B cell (primary cell): ENCODE results near the gene ADAM11. TPM values are rescaled to one million over a fixed set of nuclear protein-coding genes. Genes with fewer than 3 reads are reported as not detected.

Source experiments
- ATAC-seq: fragments of 200-7000 bp; cut with Tn5 transposase; one replicate; pipeline ENCODE4 v1.10.0; 2021; ENCODE audit warnings: low read depth, mild to moderate bottlenecking, moderate number of reproducible peaks, moderate library complexity
- CTCF ChIA-PET: fragments of 350-600 bp; sonication (Branson Sonifier 250); formaldehyde crosslinking; loops from one replicate; lab custom pipeline; 2021; ENCODE audit warnings: antibody characterized with exemption, inconsistent platforms; lab: Charles Lee
- POLR2A ChIA-PET: fragments of 350-600 bp; sonication (Branson Sonifier 250); formaldehyde crosslinking; loops from one replicate; lab custom pipeline; 2021; ENCODE audit warnings: antibody characterized with exemption; lab: Charles Lee
- DNase-seq: peaks from one replicate; pipeline ENCODE4 v3.0.0; 2013
- H2AFZ ChIP-seq: 2 replicates; pipeline ENCODE4 v1.6.1; 2012; ENCODE audit warnings: mild to moderate bottlenecking, low read depth, low read length; ENCODE audit not compliant: insufficient read depth, poor library complexity, severe bottlenecking
- H3K27ac ChIP-seq, 2 donors: 1 replicate in 1 of 2; 2 replicates in 1 of 2; pipeline ENCODE4 v1.5.1; 2012 to 2013; ENCODE audit warnings: low read length in 2 of 2, mild to moderate bottlenecking in 2 of 2, moderate library complexity in 1 of 2
- H3K27me3 ChIP-seq, 4 experiments: fragments of 200-600 bp in 1 of 4; sonication (generic) in 1 of 4; replicated peaks in 1 of 4; 1 replicate in 2 of 4; 2 replicates in 2 of 4; pipeline versions ENCODE4 v1.6.1 to v1.7.0; 2013 to 2016; ENCODE audit warnings: low read length in 3 of 4, mild to moderate bottlenecking in 2 of 4, mixed read lengths in 1 of 4, moderate library complexity in 1 of 4; ENCODE audit not compliant: insufficient read depth in 4 of 4, control insufficient read depth in 3 of 4; ENCODE audit errors: control extremely low read depth in 1 of 4
- H3K36me3 ChIP-seq, 2 experiments: replicated peaks in 1 of 2; 1 replicate in 1 of 2; 2 replicates in 1 of 2; pipeline versions ENCODE4 v1.6.1 to v1.7.1; 2013; ENCODE audit warnings: low read length in 1 of 2; ENCODE audit not compliant: insufficient read depth in 2 of 2, control insufficient read depth in 1 of 2; ENCODE audit errors: control extremely low read depth in 1 of 2, extremely low read depth in 1 of 2
- H3K4me1 ChIP-seq, 2 donors: fragments of 200-600 bp in 1 of 2; sonication (generic) in 1 of 2; 1 replicate in 1 of 2; 2 replicates in 1 of 2; pipeline versions ENCODE4 v1.5.1 to v1.6.1; 2013 to 2017; ENCODE audit warnings: low read length in 2 of 2; ENCODE audit not compliant: control insufficient read depth in 2 of 2, insufficient read depth in 2 of 2
- H3K4me2 ChIP-seq: replicated peaks from 2 replicates; pipeline ENCODE3; 2012; ENCODE audit warnings: mild to moderate bottlenecking, low read depth, low read length; ENCODE audit not compliant: poor library complexity, severe bottlenecking
- H3K4me3 ChIP-seq, 5 experiments: fragments of 200-600 bp in 1 of 5; sonication (generic) in 1 of 5; 1 replicate in 3 of 5; 2 replicates in 2 of 5; pipeline versions ENCODE4 v1.5.1 to v1.7.0; 2011 to 2016; ENCODE audit warnings: low read length in 4 of 5, mild to moderate bottlenecking in 4 of 5, low read depth in 2 of 5, control low read depth in 1 of 5, moderate library complexity in 1 of 5; ENCODE audit not compliant: insufficient read depth in 1 of 5; ENCODE audit errors: control extremely low read depth in 1 of 5, extremely low read depth in 1 of 5
- H3K79me2 ChIP-seq: fragments of 200-600 bp; sonication (generic); one replicate; pipeline ENCODE4 v1.6.0; 2016; ENCODE audit warnings: low read length; ENCODE audit not compliant: control insufficient read depth, insufficient read depth
- H3K9ac ChIP-seq: fragments of 200-600 bp; sonication (generic); 2 replicates; pipeline ENCODE4 v1.6.1; 2017; ENCODE audit warnings: mild to moderate bottlenecking, low read length, moderate library complexity
- H3K9me3 ChIP-seq, 3 donors: one replicate each; pipeline versions ENCODE4 v1.6.1 to v1.7.1; 2013; ENCODE audit warnings: low read length in 2 of 3; ENCODE audit not compliant: control insufficient read depth in 2 of 3, insufficient read depth in 1 of 3; ENCODE audit errors: control extremely low read depth in 1 of 3
- H4K20me1 ChIP-seq: 2 replicates; pipeline ENCODE4 v1.6.0; 2012; ENCODE audit warnings: mild to moderate bottlenecking, low read length; ENCODE audit not compliant: insufficient read depth, control insufficient read depth, poor library complexity, severe bottlenecking
- H3K27ac Mint-ChIP-seq: one replicate; pipeline ENCODE4 v1.8.0; 2021; ENCODE audit warnings: mixed read lengths
- H3K27me3 Mint-ChIP-seq: one replicate; pipeline ENCODE4 v1.8.0; 2021; ENCODE audit warnings: mixed read lengths
- H3K4me1 Mint-ChIP-seq: one replicate; pipeline ENCODE4 v1.8.0; 2021; ENCODE audit warnings: mixed read lengths
- H3K4me3 Mint-ChIP-seq: one replicate; pipeline ENCODE4 v1.8.0; 2021; ENCODE audit warnings: mixed read lengths
- H3K9me3 Mint-ChIP-seq: one replicate; pipeline ENCODE4 v1.8.0; 2022; ENCODE audit warnings: mixed read lengths; ENCODE audit not compliant: insufficient read depth
- EZH2 ChIP-seq: IDR thresholded peaks from 2 replicates; pipeline ENCODE4 v1.6.1; 2012; ENCODE audit warnings: borderline replicate concordance, low read depth, mild to moderate bottlenecking, moderate library complexity, low read length; ENCODE audit not compliant: insufficient read depth, poor library complexity, severe bottlenecking
- WGBS: methylation state at CpG from one replicate; pipeline ENCODE4 v1.1.5; 2013; ENCODE audit warnings: missing lambda C conversion rate; ENCODE audit not compliant: insufficient coverage; 5-methylcytosine and 5-hydroxymethylcytosine counted together
- intact Hi-C: fragments of 100-400 bp; cut with micrococcal nuclease; formaldehyde crosslinking; loops from one replicate; pipeline ENCODE4 v1.10.0; 2022
- polyA plus RNA-seq: library from polyadenylated mRNA; depleted of rRNA; stranded (reverse); fragments of >200 nt; gene quantifications from 2 replicates; pipeline ENCODE4 v1.2.3, GENCODE V29; 2012
- total RNA-seq, 2 donors: library from RNA; stranded (reverse); fragments of 120-200 nt in 1 of 2; gene quantifications; 1 replicate in 1 of 2; 2 replicates in 1 of 2; pipeline versions ENCODE4 v1.2.3 to v1.2.4, GENCODE V29; 2013 to 2022
- TF ChIP-seq, protein P1 (sequence below): fragments of 200-600 bp; IDR thresholded peaks from one replicate; pipeline ENCODE4 v1.8.0; 2022; ENCODE audit warnings: antibody characterized with exemption, mild to moderate bottlenecking

ADAM11 gene
- total and polyA plus RNA-seq, 2 donors (not counting 1 experiment from before 2014, with no cell fraction given), result 0.39 to 1.00 TPM

DNA sequence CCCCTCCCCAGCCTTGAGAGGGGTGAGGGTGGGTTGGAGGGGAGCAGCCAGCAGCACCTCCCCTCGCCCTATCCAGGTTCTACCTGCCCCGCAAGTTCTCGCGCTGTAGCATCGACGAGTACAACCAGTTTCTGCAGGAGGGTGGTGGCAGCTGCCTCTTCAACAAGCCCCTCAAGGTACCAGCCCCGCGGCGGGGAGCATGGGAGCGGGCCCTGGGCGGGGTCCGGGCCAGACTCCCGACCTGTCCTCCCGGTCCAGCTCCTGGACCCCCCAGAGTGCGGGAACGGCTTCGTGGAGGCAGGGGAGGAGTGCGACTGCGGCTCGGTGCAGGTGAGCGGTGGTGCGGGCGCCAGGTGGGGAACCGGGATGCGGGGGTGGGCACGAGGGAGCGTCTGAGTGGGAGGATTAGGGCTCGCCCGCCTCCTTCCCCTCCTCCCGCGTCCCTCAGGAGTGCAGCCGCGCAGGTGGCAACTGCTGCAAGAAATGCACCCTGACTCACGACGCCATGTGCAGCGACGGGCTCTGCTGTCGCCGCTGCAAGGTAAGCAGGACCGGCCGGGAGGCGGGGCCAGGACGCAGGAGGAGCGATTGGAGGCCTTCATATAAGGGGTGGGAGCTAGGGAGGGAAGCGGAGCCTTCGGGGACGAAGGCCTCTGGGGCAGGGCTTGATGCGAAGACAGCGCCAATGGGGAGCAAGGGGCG is 16.5 kb downstream of the ADAM11 start:
- peak overlapping the region; percentile 14 to 70 (median 66) for H3K4me3 ChIP-seq

More for the DNA sequence above, 16.5 kb downstream of the ADAM11 start:
- Mint-ChIP-seq H3K9me3 (no peaks in the 10 kb centered on the region), H3K4me1 (peaks cover 22% of the 10 kb centered on the region), H3K27ac (peak overlapping the region; percentile 47), H3K4me3 (peak overlapping the region; percentile 92), H3K27me3 (peaks cover 11% of the 10 kb centered on the region)
- no peaks in the 10 kb centered on the region for H3K36me3 ChIP-seq
- ChIA-PET CTCF (interaction anchor here (0.5 to 11.1 kb wide), 17 partner anchors 10 to 572 kb away, joined by 3 to 208 read pairs (median 3); partner anchors contain the start of gene ACBD4), POLR2A (interaction anchor here (0.6 kb wide), 1 partner anchor 248 kb away, joined by 5 read pairs; no protein-coding TSS in a partner anchor)
- TF ChIP-seq EZH2, result no peak
- TF ChIP-seq, protein P1, sequence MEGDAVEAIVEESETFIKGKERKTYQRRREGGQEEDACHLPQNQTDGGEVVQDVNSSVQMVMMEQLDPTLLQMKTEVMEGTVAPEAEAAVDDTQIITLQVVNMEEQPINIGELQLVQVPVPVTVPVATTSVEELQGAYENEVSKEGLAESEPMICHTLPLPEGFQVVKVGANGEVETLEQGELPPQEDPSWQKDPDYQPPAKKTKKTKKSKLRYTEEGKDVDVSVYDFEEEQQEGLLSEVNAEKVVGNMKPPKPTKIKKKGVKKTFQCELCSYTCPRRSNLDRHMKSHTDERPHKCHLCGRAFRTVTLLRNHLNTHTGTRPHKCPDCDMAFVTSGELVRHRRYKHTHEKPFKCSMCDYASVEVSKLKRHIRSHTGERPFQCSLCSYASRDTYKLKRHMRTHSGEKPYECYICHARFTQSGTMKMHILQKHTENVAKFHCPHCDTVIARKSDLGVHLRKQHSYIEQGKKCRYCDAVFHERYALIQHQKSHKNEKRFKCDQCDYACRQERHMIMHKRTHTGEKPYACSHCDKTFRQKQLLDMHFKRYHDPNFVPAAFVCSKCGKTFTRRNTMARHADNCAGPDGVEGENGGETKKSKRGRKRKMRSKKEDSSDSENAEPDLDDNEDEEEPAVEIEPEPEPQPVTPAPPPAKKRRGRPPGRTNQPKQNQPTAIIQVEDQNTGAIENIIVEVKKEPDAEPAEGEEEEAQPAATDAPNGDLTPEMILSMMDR, result peak; percentile 71
- no peaks in the 10 kb centered on the region for H4K20me1 ChIP-seq
- peaks cover 0 to 39% (median 4%) of the 10 kb centered on the region in 4 experiments for H3K27me3 ChIP-seq
- peaks cover 0 to 8% (median 0%) of the 10 kb centered on the region in 3 donors for H3K9me3 ChIP-seq
- intact Hi-C loops, result loop anchor here (1.0 to 2.0 kb wide), 6 partner anchors 90 to 422 kb away; partner anchors contain the start of genes DCAKD and GPATCH8
- H2AFZ ChIP-seq, result peak overlapping the region; percentile 91
- H3K27ac ChIP-seq, result no peak overlapping the region
- ATAC-seq (peak; percentile 95), DNase-seq (peak; percentile 97)
- no peaks in the 10 kb centered on the region for H3K79me2 ChIP-seq
- H3K4me1 ChIP-seq, result peaks cover 17 to 26% of the 10 kb centered on the region in 2 donors
- peak overlapping the region; percentile 100 for H3K4me2 ChIP-seq
- under 1% methylated on average over 47 of the region's 50 CpGs for WGBS
- peak overlapping the region; percentile 76 for H3K9ac ChIP-seq
